Coronary artery (tissue), 2 donors: ENCODE results near the gene FAM228A.
"Not testable (repeated sequence)": the region's sequence is repeated elsewhere in the genome, so short reads cannot be mapped to it uniquely, and the experiment has no call there.

Source experiments
- DNase-seq: peaks from one replicate; pipeline ENCODE4 v3.0.0-alpha.2; 2017; ENCODE audit warnings: low spot score
- H3K27ac ChIP-seq, 2 donors: fragments of 200-600 bp; sonication (generic); one replicate each; pipeline ENCODE4 v1.5.1; 2016 to 2019
- H3K4me3 ChIP-seq: fragments of 200-600 bp; sonication (generic); 2 replicates; pipeline ENCODE4 v1.5.1; 2016; ENCODE audit warnings: mild to moderate bottlenecking, moderate library complexity
- CTCF ChIP-seq: fragments of 200-600 bp; sonication (generic); IDR thresholded peaks from one replicate; pipeline ENCODE4 v1.5.1; 2019; ENCODE audit warnings: antibody characterized with exemption

The FAM228A gene

GRCh38 chr2:24189551-24189950, 14.7 kb downstream of the FAM228A start:
- no peak overlapping the region for H3K4me3 ChIP-seq
- H3K27ac ChIP-seq: no peak overlapping the region
- no peak for TF ChIP-seq CTCF
- no peak for DNase-seq

- DNase-seq: no peak
- no peak for TF ChIP-seq CTCF
- Histone ChIP-seq H3K27ac (no peak overlapping the region), H3K4me3 (no peak overlapping the region)
Measured at GRCh38 chr2:24190503-24190902, 15.7 kb downstream of the FAM228A start.

GRCh38 chr2:24191156-24191555, 16.3 kb downstream of the FAM228A start:
- no peak for TF ChIP-seq CTCF
- H3K27ac ChIP-seq: no peak overlapping the region
- no peak for DNase-seq
- no peak overlapping the region for H3K4me3 ChIP-seq

- no peak overlapping the region for H3K27ac ChIP-seq
- TF ChIP-seq CTCF: no peak
- DNase-seq: no peak
- no peak overlapping the region for H3K4me3 ChIP-seq
Measured at GRCh38 chr2:24191848-24192247, 17.0 kb downstream of the FAM228A start.

GRCh38 chr2:24197213-24197612, 22.4 kb downstream of the FAM228A start:
- DNase-seq, H3K4me3 ChIP-seq, H3K27ac ChIP-seq: not testable (repeated sequence)

GRCh38 chr2:24199968-24200590, 25.2 kb downstream of the FAM228A start:
- DNase-seq: no peak
- no peak overlapping the region for H3K27ac ChIP-seq
- TF ChIP-seq CTCF: no peak

GRCh38 chr2:24200799-24201198, 25.9 kb downstream of the FAM228A start:
- DNase-seq: no peak
- TF ChIP-seq CTCF: no peak
- Histone ChIP-seq H3K4me3 (no peak overlapping the region), H3K27ac (no peak overlapping the region)

More at GRCh38 chr2:24199968-24200590, 25.2 kb downstream of the FAM228A start:
- no peak overlapping the region for H3K4me3 ChIP-seq
